Spleen (tissue), 7 donors: ENCODE measurements around the gene CASS4.

Experiments
- CTCF ChIP-seq, 11 experiments: fragments of 200-600 bp in 7 of 11; fragments of 450-650 bp in 4 of 11; sonication (generic) in 4 of 11; IDR thresholded peaks in 8 of 11; conservative IDR thresholded peaks in 3 of 11; 1 replicate in 7 of 11; 2 replicates in 4 of 11; pipeline versions ENCODE4 v1.4.0 to v1.8.0; 2016 to 2021; ENCODE audit warnings: antibody characterized with exemption in 11 of 11, inconsistent platforms in 4 of 11, mild to moderate bottlenecking in 1 of 11
- POLR2A ChIP-seq, 3 donors: fragments of 450-650 bp; IDR thresholded peaks; one replicate each; pipeline ENCODE4 v1.5.1; 2017; ENCODE audit warnings: antibody characterized with exemption in 3 of 3, mild to moderate bottlenecking in 1 of 3
- POLR2AphosphoS5 ChIP-seq, 3 donors: sonication (generic); formaldehyde crosslinking; IDR thresholded peaks; one replicate each; pipeline ENCODE4 v1.5.1; 2017; ENCODE audit warnings: antibody characterized with exemption in 3 of 3
- donor health status: DM: no; HTN: no; CAD: no; lungs with moderate emphysema.
- donor health status: DM: no; HTN: no; CAD: no.
- donor health status: DM: no; HTN: no; CAD: no.

DNA sequence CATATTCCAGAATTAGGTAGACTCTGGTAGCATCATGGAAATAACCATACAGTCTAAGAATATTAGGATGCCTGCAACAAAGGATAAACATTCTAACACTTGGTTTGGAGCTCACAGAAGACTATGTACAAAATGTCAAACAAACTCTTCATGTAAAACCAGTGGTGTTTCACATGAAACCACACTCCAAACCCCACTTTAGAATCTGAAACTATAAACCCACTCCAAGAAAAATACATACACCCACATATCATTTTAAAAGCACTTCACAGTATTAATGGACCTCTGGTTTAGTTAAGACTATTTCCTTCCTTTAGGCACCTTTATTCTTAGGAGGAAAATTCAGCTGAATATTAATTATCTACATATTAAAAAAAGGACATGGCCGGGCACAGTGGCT lies 30.6 kb upstream of the CASS4 start:
- TF ChIP-seq CTCF (IDR thresholded peaks at IDR 0.05 in 8 of 11, conservative IDR thresholded peaks at IDR 0.05 in 3 of 11) (no peak), POLR2A (IDR thresholded peaks at IDR 0.05) (no peak), POLR2AphosphoS5 (IDR thresholded peaks at IDR 0.05) (no peak)
